BJ (cell line): ENCODE measurements around the gene ZNF280B. TPM values are rescaled to one million over a fixed set of nuclear protein-coding genes. Genes with fewer than 3 reads are reported as not detected.

Experiments
- CTCF ChIA-PET: fragments of 350-600 bp; formaldehyde crosslinking; extraction: SDS; loops from one replicate; lab custom pipeline; 2021; ENCODE audit warnings: antibody characterized with exemption, inconsistent platforms; lab: Yijun Ruan, JAX
- POLR2A ChIA-PET: fragments of 300-600 bp; sonication (Branson Sonifier 250); formaldehyde crosslinking; extraction: SDS; loops from one replicate; lab custom pipeline; 2021; ENCODE audit warnings: antibody characterized with exemption; lab: Charles Lee
- DNase-seq: peaks from one replicate; pipeline ENCODE4 v3.0.0-alpha.2; 2011; ENCODE audit warnings: low read depth
- H3K27me3 ChIP-seq: 2 replicates; pipeline ENCODE4 v1.6.0; 2011; ENCODE audit warnings: low read length; ENCODE audit not compliant: control insufficient read depth, insufficient read depth
- H3K36me3 ChIP-seq: 2 replicates; pipeline ENCODE4 v1.5.1; 2011; ENCODE audit warnings: low read length; ENCODE audit not compliant: control insufficient read depth, insufficient read depth
- H3K4me3 ChIP-seq: 2 replicates; pipeline ENCODE4 v1.5.1; 2011; ENCODE audit warnings: low read depth, mild to moderate bottlenecking, control low read depth, low read length
- polyA minus RNA-seq: library from RNA; depleted of rRNA, polyadenylated mRNA; stranded (reverse); fragments of >200 nt; gene quantifications from 2 replicates; pipeline ENCODE4 v1.2.3, GENCODE V29; 2011; rRNA and poly(A)+ RNA removed
- polyA plus RNA-seq: library from polyadenylated mRNA; depleted of rRNA; stranded (reverse); fragments of >200 nt; gene quantifications from 2 replicates; pipeline ENCODE4 v1.2.3, GENCODE V29; 2011; rRNA removed
- TF ChIP-seq, protein P1 (sequence below): IDR thresholded peaks from 2 replicates; pipeline ENCODE4 v1.5.1; 2011; ENCODE audit warnings: low read depth, mild to moderate bottlenecking, control low read depth, inconsistent platforms, low read length, moderate library complexity; ENCODE audit not compliant: insufficient read depth

Gene ZNF280B, protein sequence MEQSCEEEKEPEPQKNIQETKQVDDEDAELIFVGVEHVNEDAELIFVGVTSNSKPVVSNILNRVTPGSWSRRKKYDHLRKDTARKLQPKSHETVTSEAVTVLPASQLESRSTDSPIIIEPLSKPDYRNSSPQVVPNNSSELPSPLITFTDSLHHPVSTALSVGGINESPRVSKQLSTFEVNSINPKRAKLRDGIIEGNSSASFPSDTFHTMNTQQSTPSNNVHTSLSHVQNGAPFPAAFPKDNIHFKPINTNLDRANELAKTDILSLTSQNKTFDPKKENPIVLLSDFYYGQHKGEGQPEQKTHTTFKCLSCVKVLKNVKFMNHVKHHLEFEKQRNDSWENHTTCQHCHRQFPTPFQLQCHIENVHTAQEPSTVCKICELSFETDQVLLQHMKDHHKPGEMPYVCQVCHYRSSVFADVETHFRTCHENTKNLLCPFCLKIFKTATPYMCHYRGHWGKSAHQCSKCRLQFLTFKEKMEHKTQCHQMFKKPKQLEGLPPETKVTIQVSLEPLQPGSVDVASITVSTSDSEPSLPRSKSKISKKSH
- polyA plus RNA-seq (0.58 and 1.2 TPM in 2 replicates), polyA minus RNA-seq (0.98 and 1.6 TPM in 2 replicates)

DNA sequence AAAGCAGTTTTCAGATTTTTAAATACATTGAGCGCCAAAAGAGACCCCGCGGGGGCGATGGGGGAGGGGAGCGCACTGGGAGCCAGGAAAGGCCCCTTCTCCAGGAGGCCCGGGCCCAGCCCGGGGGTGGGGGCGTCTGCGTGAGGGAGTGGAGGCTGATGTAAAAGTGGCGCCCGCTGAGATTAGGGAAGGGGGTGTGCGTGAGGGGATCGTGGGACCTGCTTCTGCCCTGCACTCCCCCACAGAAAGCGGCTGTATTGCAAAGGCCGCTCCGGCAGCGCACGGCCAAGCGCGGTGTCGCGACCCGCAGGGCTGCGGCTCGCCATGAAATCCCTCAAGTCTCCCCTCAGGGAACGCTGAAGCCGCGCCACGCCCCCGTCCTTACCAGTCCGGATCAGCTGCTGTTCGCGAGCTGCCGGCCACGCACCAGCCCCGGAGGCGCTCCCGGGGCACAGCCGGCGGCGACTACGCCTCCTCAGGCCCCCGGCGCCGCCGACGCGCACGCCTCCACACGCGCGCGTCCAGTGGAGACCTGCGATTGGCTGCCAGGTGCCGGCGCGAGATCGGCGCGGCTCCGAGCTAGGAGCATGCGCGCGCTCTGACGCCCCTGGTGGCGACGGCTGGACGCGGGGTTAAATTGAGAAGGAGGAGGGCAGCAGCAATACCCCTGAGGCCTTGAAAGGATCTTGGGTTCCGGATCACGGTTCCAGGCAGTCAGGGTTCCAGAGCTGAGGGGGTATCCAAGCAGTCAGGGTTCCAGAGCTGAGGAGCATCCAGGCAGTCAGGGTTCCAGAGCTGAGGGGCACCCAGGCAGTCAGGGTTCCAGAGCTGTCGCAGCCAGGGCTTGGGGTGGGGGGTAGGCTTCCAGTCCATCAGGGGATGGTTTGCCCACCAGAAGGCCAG lies at the start of gene ZNF280B:
ZNF280B (minus strand) TSS at position 469 of the 903 bp plus-strand sequence. CDS start 19,344 bp downstream, outside the sequence.
- ChIA-PET POLR2A (no interaction called here), CTCF (interaction anchor here (1.1 to 2.3 kb wide), 6 partner anchors 10 to 447 kb away, joined by 3 to 7 read pairs (median 5); partner anchors contain the start of gene ZNF280A)
- no peaks in the 10 kb centered on the region for H3K36me3 ChIP-seq
- TF ChIP-seq, protein P1, sequence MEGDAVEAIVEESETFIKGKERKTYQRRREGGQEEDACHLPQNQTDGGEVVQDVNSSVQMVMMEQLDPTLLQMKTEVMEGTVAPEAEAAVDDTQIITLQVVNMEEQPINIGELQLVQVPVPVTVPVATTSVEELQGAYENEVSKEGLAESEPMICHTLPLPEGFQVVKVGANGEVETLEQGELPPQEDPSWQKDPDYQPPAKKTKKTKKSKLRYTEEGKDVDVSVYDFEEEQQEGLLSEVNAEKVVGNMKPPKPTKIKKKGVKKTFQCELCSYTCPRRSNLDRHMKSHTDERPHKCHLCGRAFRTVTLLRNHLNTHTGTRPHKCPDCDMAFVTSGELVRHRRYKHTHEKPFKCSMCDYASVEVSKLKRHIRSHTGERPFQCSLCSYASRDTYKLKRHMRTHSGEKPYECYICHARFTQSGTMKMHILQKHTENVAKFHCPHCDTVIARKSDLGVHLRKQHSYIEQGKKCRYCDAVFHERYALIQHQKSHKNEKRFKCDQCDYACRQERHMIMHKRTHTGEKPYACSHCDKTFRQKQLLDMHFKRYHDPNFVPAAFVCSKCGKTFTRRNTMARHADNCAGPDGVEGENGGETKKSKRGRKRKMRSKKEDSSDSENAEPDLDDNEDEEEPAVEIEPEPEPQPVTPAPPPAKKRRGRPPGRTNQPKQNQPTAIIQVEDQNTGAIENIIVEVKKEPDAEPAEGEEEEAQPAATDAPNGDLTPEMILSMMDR, result peak; percentile 74
- H3K27me3 ChIP-seq, result no peaks in the 10 kb centered on the region; the same call in 1 of the 2 replicates
- DNase-seq, result peak; percentile 7
- peak within 1 kb of the TSS; percentile 69 for H3K4me3 ChIP-seq

DNA sequence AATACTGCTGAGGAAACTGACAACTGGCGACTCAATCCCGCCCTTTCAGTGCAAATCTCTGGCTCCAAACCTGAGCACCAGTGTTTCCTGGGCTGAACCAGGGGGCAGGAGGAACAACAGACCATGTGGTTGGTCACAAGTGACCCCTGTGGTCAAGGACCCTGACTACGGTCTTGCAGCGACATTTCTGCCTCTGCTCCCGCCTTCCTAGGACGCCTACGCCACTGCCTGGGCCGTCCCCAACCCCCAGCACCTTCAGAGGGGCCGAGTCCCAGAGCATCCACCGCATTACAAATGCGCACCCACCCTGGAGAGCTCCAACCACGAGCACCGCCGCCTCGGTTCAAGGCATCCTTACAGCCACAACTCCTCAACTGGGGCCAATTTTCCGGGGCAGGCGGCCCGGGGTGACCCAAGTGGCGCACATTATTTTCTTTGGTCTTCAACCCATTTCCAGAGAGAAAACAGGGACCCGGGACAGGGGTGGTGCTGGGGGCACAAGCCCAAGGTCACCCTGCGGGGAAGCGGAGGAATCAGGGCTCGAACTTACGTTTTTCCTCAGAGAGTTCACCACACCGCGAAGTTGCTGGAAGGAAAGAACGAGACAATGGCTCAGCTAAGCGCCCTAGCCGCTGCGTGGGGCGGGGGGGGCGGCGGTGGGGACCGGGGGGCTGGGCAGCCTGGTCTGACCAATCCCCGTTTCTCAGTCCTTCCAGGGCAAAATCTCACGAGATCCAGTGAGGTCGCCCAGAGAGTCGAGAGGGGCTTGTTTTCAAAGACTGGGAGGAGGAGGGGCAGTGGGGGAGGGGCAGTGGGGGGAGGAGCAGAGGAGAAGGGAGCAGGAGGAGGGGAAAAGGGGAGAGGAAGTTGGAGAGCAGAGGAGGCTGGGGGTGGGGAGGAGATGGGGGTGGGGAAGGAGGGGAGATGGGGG lies 48.7 kb upstream of the ZNF280B start:
- TF ChIP-seq, protein P1, result no peak
- DNase-seq, result no peak
- POLR2A ChIA-PET, result no interaction called here
- H3K36me3 ChIP-seq, result no peaks in the 10 kb centered on the region
- CTCF ChIA-PET, result interaction anchor here (3.2 kb wide), 1 partner anchor 20 kb away, joined by 13 read pairs; no protein-coding TSS in a partner anchor
- H3K4me3 ChIP-seq, result no peak overlapping the region
- no peaks in the 10 kb centered on the region for H3K27me3 ChIP-seq

DNA sequence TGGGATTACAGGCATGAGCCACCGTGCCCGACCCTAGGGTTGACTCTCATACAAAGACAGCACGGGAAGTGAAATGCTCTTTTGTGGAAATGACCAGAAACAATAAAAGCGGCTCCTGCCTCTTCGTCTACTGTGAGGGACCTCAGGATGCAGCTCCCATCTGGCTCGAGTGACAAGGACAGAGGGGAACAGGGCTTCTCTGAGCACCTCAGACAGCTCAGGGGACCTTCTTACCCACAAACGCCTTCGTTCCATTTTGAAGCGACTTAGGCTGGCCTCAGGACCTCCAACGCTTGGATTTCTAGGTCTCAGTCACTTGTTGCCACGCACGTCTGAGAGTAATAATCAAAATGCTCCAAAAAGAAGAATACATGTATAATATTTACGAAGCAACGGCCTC lies 48.0 kb upstream of the ZNF280B start:
- TF ChIP-seq, protein P1, result no peak
- Histone ChIP-seq H3K27me3 (no peaks in the 10 kb centered on the region), H3K36me3 (no peaks in the 10 kb centered on the region), H3K4me3 (no peak overlapping the region)
- ChIA-PET POLR2A (no interaction called here), CTCF (interaction anchor here (3.2 kb wide), 1 partner anchor 20 kb away, joined by 13 read pairs; no protein-coding TSS in a partner anchor)
- DNase-seq, result no peak

DNA sequence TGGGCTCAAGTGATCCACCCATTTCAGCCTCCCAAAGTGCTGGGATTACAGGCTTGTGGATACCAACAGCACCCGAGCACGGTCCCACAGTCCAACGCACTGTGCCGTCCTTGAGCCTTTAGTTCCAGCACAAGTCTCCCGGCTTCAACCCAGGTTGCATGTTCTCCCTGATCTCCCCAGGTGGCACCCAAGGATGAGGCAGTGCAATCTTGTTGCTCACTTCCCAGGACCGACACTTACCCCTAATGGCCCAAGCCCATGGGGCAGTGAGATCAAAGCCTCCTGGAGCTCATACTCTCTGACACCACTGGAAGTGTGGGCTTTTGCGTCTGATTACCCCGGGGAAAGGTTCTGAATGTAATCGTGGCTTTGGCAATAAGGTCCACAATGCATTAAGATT lies 47.1 kb upstream of the ZNF280B start:
- POLR2A ChIA-PET, result no interaction called here
- CTCF ChIA-PET, result interaction anchor here (0.6 to 3.2 kb wide), 2 partner anchors 21 to 357 kb away, joined by 5 to 13 read pairs; no protein-coding TSS in a partner anchor
- Histone ChIP-seq H3K4me3 (no peak overlapping the region), H3K27me3 (no peaks in the 10 kb centered on the region), H3K36me3 (no peaks in the 10 kb centered on the region)
- DNase-seq, result no peak
- TF ChIP-seq, protein P1, result no peak
